Adrenal gland (tissue), 12 donors: Measurements from ENCODE around the gene LBHD2. TPM values are rescaled to one million over a fixed set of nuclear protein-coding genes. Genes with fewer than 3 reads are reported as not detected.

Source experiments
- DNase-seq, 7 donors: peaks; one replicate each; pipeline ENCODE4 v3.0.0-alpha.2; 2019 to 2020
- H3K27ac ChIP-seq, 5 donors: fragments of 200-600 bp; sonication (generic) in 4 of 5; 1 replicate in 3 of 5; 2 replicates in 2 of 5; pipeline versions ENCODE4 v1.5.1 to v1.8.0; 2016 to 2020; ENCODE audit warnings: mild to moderate bottlenecking in 1 of 5
- H3K27me3 ChIP-seq: fragments of 200-600 bp; 2 replicates; pipeline ENCODE4 v1.8.0; 2021
- H3K36me3 ChIP-seq, 2 donors: fragments of 200-600 bp; replicated peaks in 1 of 2; 1 replicate in 1 of 2; 2 replicates in 1 of 2; pipeline versions ENCODE4 v1.5.1 to v1.8.0; 2018 to 2022
- H3K4me1 ChIP-seq, 2 donors: fragments of 200-600 bp; replicated peaks in 1 of 2; 1 replicate in 1 of 2; 2 replicates in 1 of 2; pipeline versions ENCODE4 v1.5.1 to v1.8.0; 2018 to 2021
- H3K4me3 ChIP-seq, 4 donors: fragments of 200-600 bp; sonication (generic) in 3 of 4; one replicate each; pipeline ENCODE4 v1.5.1; 2016 to 2018
- H3K9me3 ChIP-seq, 3 donors: fragments of 200-600 bp; sonication (generic) in 1 of 3; replicated peaks in 1 of 3; 1 replicate in 2 of 3; 2 replicates in 1 of 3; pipeline versions ENCODE4 v1.5.1 to v1.8.0; 2016 to 2021
- POLR2A ChIP-seq, 2 donors: fragments of 450-650 bp; IDR thresholded peaks; one replicate each; pipeline ENCODE4 v1.6.1; 2017; ENCODE audit warnings: antibody characterized with exemption in 2 of 2, mild to moderate bottlenecking in 2 of 2, moderate library complexity in 1 of 2
- WGBS, 4 donors: extraction: QIAGEN DNeasy Blood & Tissue Kit in 2 of 4; methylation state at CpG; one replicate each; pipeline versions ENCODE4 v1.1.5 to v1.1.7; 2013 to 2017; 5-methylcytosine and 5-hydroxymethylcytosine counted together
- intact Hi-C, 2 donors: fragments of 100-400 bp; cut with DNase I; formaldehyde crosslinking; loops; one replicate each; pipeline versions ENCODE4 v1.14.1 to v1.15.0; 2022 to 2023
- polyA plus RNA-seq, 3 donors: library from polyadenylated mRNA; stranded (reverse); fragments of 200-250 nt in 2 of 3; fragments of 350-450 nt in 1 of 3; fragmentation: Illumina TruSeq in 1 of 3; extraction: RNeasy Lipid Tissue Mini Kit (QIAGEN cat#74804) in 1 of 3; gene quantifications; one replicate each; pipeline ENCODE4 v1.2.3, GENCODE V29; 2013 to 2014
- total RNA-seq, 9 donors: library from RNA; depleted of rRNA in 4 of 9; stranded (reverse); fragments of >200 nt in 4 of 9; fragments of 120-200 nt in 1 of 9; fragmentation: NEBNext Ultra II Directional in 1 of 9; extraction: Animal tissue kit (Norgen Biotek cat#: 25700) in 1 of 9; gene quantifications; one replicate each; pipeline versions ENCODE4 v1.1.0 to v1.2.4, GENCODE V29; 2013 to 2023
- TF ChIP-seq, protein P1 (sequence below), 6 experiments: fragments of 450-650 bp in 4 of 6; fragments of 200-600 bp in 2 of 6; sonication (generic) in 1 of 6; IDR thresholded peaks; 1 replicate in 5 of 6; 2 replicates in 1 of 6; pipeline versions ENCODE4 v1.5.1 to v1.8.0; 2016 to 2021; ENCODE audit warnings: antibody characterized with exemption in 6 of 6, mild to moderate bottlenecking in 2 of 6, moderate library complexity in 1 of 6
- donor health status: healthy with polysubstance abuse.
- donor health status: Bipolar disorder and iron deficiency.
- donor health status: DM: yes; HTN: yes; CAD: no.
- donor health status: DM: no; HTN: no; CAD: no.
- donor health status: DM: no; HTN: no; CAD: no.
- donor health status: DM: yes; HTN: yes; CAD: no.

LBHD2 gene
- total and polyA plus RNA-seq, 12 donors, result 2.1 TPM; not detected in 11

DNA sequence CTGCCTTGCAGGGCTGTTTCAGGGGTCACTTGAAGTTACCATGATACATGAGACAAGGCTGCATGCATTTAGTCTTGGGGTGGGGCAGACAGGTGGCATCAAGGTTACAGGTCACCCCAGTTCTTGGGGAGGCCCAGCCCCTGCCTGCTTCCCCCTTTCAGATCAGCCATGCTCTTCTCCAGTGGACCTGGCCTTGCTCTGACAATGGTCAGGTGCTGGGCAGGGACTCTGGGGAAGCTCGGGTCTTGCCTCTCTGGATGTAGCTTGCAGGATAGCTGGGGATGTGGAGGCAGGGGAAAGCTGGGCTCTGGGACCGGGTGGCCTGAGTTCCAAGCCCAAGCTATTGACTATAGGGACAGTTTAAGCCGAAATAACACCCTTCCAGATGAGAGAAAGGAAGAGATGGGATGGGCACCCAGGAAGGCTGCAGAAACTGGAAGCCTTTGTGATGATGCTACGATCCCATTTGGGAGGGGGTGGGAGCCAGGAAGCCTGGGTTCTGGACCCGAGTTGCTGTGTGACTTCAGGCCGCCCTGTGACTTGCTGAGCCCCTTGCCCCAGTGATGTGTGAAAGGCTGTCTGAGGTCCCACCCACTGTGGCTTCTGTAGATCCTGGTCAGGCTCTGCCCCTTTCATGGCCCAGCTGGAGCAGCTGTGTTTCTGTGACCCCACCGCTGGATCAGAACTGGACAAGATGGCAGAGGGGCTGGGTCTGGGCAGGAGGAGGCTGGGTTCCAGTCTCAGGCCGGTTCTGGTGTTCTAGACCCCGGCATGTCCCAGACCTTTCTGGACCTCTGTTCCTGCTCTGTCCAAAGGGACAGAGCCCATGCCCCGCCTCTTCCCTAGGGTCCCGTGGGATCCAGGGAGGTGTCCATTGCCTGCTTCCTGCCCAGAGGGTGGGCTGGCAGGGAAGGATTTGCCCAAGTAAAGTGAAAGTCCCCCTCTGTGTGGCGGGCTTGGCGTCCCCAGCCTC is 41.4 kb downstream of the LBHD2 start:
- no peaks in the 10 kb centered on the region for H3K9me3 ChIP-seq
- peak in 2 of 7 donors; percentile 18 to 20 for DNase-seq
- no peaks in the 10 kb centered on the region for H3K27me3 ChIP-seq
- peaks cover 22 to 69% of the 10 kb centered on the region in 2 donors for H3K4me1 ChIP-seq
- WGBS, 4 donors, result 85 to 94% (median 90%) methylated on average over 10 to 13 of the region's 13 CpGs
- intact Hi-C loops, result no loop called here
- peaks cover 0 to 7% of the 10 kb centered on the region in 2 donors for H3K36me3 ChIP-seq
- no peak overlapping the region for H3K4me3 ChIP-seq
- H3K27ac ChIP-seq, result no peak overlapping the region
- TF ChIP-seq, protein P1, sequence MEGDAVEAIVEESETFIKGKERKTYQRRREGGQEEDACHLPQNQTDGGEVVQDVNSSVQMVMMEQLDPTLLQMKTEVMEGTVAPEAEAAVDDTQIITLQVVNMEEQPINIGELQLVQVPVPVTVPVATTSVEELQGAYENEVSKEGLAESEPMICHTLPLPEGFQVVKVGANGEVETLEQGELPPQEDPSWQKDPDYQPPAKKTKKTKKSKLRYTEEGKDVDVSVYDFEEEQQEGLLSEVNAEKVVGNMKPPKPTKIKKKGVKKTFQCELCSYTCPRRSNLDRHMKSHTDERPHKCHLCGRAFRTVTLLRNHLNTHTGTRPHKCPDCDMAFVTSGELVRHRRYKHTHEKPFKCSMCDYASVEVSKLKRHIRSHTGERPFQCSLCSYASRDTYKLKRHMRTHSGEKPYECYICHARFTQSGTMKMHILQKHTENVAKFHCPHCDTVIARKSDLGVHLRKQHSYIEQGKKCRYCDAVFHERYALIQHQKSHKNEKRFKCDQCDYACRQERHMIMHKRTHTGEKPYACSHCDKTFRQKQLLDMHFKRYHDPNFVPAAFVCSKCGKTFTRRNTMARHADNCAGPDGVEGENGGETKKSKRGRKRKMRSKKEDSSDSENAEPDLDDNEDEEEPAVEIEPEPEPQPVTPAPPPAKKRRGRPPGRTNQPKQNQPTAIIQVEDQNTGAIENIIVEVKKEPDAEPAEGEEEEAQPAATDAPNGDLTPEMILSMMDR (IDR thresholded peaks at IDR 0.05), result no peak
- no peak for TF ChIP-seq POLR2A (IDR thresholded peaks at IDR 0.05)

DNA sequence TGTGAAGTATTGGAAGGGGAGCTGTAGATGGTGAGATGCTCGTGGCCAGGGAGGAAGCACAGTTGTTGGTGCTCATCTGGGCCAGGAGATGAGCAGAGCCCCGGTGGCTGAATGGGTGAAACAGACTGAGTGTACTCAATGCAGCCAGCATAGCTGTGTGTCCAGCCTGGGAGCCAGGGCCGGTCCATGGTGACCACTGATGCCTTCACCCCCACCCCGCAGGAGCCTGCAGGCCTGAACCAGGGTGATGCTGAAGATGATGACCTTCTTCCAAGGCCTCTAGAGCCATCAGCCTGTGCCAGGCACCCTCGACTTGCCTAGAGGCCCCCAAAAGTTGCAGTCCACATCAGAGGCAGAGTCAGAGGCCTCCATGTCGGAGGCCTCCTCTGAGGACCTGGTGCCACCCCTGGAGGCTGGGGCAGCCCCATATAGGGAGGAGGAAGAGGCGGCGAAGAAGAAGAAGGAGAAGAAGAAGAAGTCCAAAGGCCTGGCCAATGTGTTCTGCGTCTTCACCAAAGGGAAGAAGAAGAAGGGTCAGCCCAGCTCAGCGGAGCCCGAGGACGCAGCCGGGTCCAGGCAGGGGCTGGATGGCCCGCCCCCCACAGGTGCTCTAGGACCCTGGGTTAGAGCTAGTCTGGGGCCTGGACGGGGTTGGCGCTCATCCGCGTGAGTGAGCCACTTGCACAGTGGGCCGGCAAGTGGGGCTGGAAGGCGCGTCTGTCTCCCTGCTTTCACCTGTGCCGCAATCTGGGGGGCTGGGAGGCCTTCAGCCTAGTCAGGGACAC is 42.3 kb downstream of the LBHD2 start:
- H3K4me3 ChIP-seq, result peak overlapping the region in 1 of 4 donors; percentile 36
- peak in 2 of 7 donors; percentile 14 to 23 for DNase-seq
- whole genome bisulfite sequencing, 4 donors, result 73 to 83% (median 75%) methylated on average over 14 to 22 of the region's 22 CpGs
- no peaks in the 10 kb centered on the region for H3K27me3 ChIP-seq
- H3K9me3 ChIP-seq, result no peaks in the 10 kb centered on the region
- peaks cover 31 to 69% of the 10 kb centered on the region in 2 donors for H3K4me1 ChIP-seq
- intact Hi-C loops, result no loop called here
- H3K36me3 ChIP-seq, result peaks cover 0 to 16% of the 10 kb centered on the region in 2 donors
- TF ChIP-seq POLR2A (IDR thresholded peaks at IDR 0.05), result no peak
- TF ChIP-seq, protein P1 (IDR thresholded peaks at IDR 0.05), result no peak
- H3K27ac ChIP-seq, result peak overlapping the region in 2 of 5 donors; percentile 12 to 22

DNA sequence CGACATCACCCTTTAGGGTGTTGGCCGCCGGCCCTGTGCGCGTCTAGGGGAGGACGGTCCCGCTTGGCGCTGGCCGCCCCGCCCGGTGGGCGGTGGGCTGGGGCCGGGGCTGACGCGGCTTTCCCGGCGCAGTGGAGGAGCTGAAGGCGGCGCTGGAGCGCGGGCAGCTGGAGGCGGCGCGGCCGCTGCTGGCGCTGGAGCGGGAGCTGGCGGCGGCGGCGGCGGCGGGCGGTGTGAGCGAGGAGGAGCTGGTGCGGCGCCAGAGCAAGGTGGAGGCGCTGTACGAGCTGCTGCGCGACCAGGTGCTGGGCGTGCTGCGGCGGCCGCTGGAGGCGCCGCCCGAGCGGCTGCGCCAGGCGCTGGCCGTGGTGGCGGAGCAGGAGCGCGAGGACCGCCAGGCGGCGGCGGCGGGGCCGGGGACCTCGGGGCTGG is 42.9 kb downstream of the LBHD2 start:
- peaks cover 0 to 20% of the 10 kb centered on the region in 2 donors for H3K36me3 ChIP-seq
- peak overlapping the region in 1 of 4 donors; percentile 36 for H3K4me3 ChIP-seq
- intact Hi-C loops, result no loop called here
- TF ChIP-seq, protein P1 (IDR thresholded peaks at IDR 0.05), result peak in 2 of 6 experiments; percentile 23 to 48
- TF ChIP-seq POLR2A (IDR thresholded peaks at IDR 0.05), result no peak
- peaks cover 36 to 67% of the 10 kb centered on the region in 2 donors for H3K4me1 ChIP-seq
- 3 to 38% (median 36%) methylated on average over 18 to 62 of the region's 62 CpGs for WGBS, 4 donors
- H3K27ac ChIP-seq, result peak overlapping the region in 2 of 5 donors; percentile 12 to 22
- no peaks in the 10 kb centered on the region for H3K9me3 ChIP-seq
- peak in 5 of 7 donors; percentile 51 to 71 (median 64) for DNase-seq
- H3K27me3 ChIP-seq, result no peaks in the 10 kb centered on the region

DNA sequence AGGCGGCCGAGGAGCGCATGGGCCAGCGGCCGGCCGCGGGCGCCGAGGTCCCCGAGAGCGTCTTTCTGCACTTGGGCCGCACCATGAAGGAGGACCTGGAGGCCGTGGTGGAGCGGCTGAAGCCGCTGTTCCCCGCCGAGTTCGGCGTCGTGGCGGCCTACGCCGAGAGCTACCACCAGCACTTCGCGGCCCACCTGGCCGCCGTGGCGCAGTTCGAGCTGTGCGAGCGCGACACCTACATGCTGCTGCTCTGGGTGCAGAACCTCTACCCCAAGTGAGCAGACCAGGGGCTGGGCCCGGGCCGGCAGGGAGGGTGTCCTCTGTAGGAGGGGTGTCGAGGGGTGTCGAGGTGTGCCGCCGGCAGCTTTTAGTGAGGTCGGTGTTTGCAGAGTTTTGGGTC is 43.3 kb downstream of the LBHD2 start:
- WGBS, 4 donors, result 64 to 87% (median 68%) methylated on average over 7 to 39 of the region's 39 CpGs
- Histone ChIP-seq H3K27me3 (no peaks in the 10 kb centered on the region), H3K27ac (peak overlapping the region in 1 of 5 donors; percentile 22), H3K4me1 (peaks cover 40 to 67% of the 10 kb centered on the region in 2 donors), H3K4me3 (peak overlapping the region in 1 of 4 donors; percentile 36), H3K36me3 (peaks cover 0 to 24% of the 10 kb centered on the region in 2 donors), H3K9me3 (no peaks in the 10 kb centered on the region)
- peak in 2 of 7 donors; percentile 10 to 31 for DNase-seq
- TF ChIP-seq, protein P1 (IDR thresholded peaks at IDR 0.05), result no peak
- no peak for TF ChIP-seq POLR2A (IDR thresholded peaks at IDR 0.05)
- intact Hi-C loops, result no loop called here
